Trophoblast cell (in vitro differentiated cells and primary cell): ENCODE measurements around the gene CSRP1.

ENCODE experiments used
- DNase-seq, 2 donors: peaks; one replicate each; pipeline ENCODE4 v3.0.0-alpha.2; 2016
- H2AFZ ChIP-seq: 2 replicates; pipeline ENCODE4 v1.6.1; 2013; ENCODE audit warnings: low read length, moderate library complexity, mild to moderate bottlenecking; ENCODE audit not compliant: insufficient read depth, poor library complexity
- H2AK5ac ChIP-seq: 2 replicates; pipeline ENCODE4 v1.6.1; 2013; ENCODE audit warnings: mild to moderate bottlenecking, low read length
- H2BK120ac ChIP-seq: 2 replicates; pipeline ENCODE4 v1.6.1; 2013; ENCODE audit warnings: low read length, mild to moderate bottlenecking, moderate library complexity; ENCODE audit not compliant: insufficient read depth, poor library complexity
- H2BK12ac ChIP-seq: 2 replicates; pipeline ENCODE4 v1.6.1; 2013; ENCODE audit warnings: mild to moderate bottlenecking, low read length, moderate library complexity
- H2BK5ac ChIP-seq: 2 replicates; pipeline ENCODE4 v1.6.1; 2013; ENCODE audit warnings: low read length, low read depth, moderate library complexity, mild to moderate bottlenecking; ENCODE audit not compliant: poor library complexity
- H3K14ac ChIP-seq: 2 replicates; pipeline ENCODE4 v1.6.1; 2013; ENCODE audit warnings: mild to moderate bottlenecking, low read length
- H3K18ac ChIP-seq: 2 replicates; pipeline ENCODE4 v1.6.1; 2013; ENCODE audit warnings: mild to moderate bottlenecking, low read length
- H3K23ac ChIP-seq: 2 replicates; pipeline ENCODE4 v1.6.1; 2013; ENCODE audit warnings: low read length
- H3K27ac ChIP-seq: 2 replicates; pipeline ENCODE4 v1.5.1; 2013; ENCODE audit warnings: low read depth, mild to moderate bottlenecking, inconsistent platforms, low read length, moderate library complexity
- H3K27me3 ChIP-seq: 2 replicates; pipeline ENCODE4 v1.6.1; 2013; ENCODE audit warnings: inconsistent platforms, mild to moderate bottlenecking, low read length, moderate library complexity; ENCODE audit not compliant: insufficient read depth
- H3K36me3 ChIP-seq, 2 experiments: 1 replicate in 1 of 2; 2 replicates in 1 of 2; pipeline ENCODE4 v1.6.1; 2013; ENCODE audit warnings: low read length in 2 of 2, mild to moderate bottlenecking in 2 of 2, moderate library complexity in 1 of 2; ENCODE audit not compliant: insufficient read depth in 2 of 2, control insufficient read depth in 1 of 2
- H3K4ac ChIP-seq: 2 replicates; pipeline ENCODE4 v1.6.1; 2013; ENCODE audit warnings: low read depth, mild to moderate bottlenecking, low read length, moderate library complexity
- H3K4me1 ChIP-seq, 2 experiments: 1 replicate in 1 of 2; 2 replicates in 1 of 2; pipeline ENCODE4 v1.6.1; 2013; ENCODE audit warnings: low read length in 2 of 2, mild to moderate bottlenecking in 2 of 2, moderate library complexity in 1 of 2; ENCODE audit not compliant: insufficient read depth in 2 of 2, control insufficient read depth in 1 of 2
- H3K4me2 ChIP-seq: 2 replicates; pipeline ENCODE4 v1.6.1; 2013; ENCODE audit warnings: inconsistent platforms, mild to moderate bottlenecking, low read length, moderate library complexity
- H3K4me3 ChIP-seq: 2 replicates; pipeline ENCODE4 v1.5.1; 2013; ENCODE audit warnings: mild to moderate bottlenecking, low read depth, low read length, inconsistent platforms
- H3K79me1 ChIP-seq: one replicate; pipeline ENCODE4 v1.6.1; 2013; ENCODE audit warnings: low read length
- H3K79me2 ChIP-seq: 2 replicates; pipeline ENCODE4 v1.6.1; 2013; ENCODE audit warnings: low read length, mild to moderate bottlenecking; ENCODE audit not compliant: control insufficient read depth, insufficient read depth, poor library complexity
- H3K9ac ChIP-seq: 2 replicates; pipeline ENCODE4 v1.6.1; 2013; ENCODE audit warnings: mild to moderate bottlenecking, low read length
- H3K9me3 ChIP-seq: 2 replicates; pipeline ENCODE4 v1.6.1; 2013; ENCODE audit warnings: low read depth, mild to moderate bottlenecking, control low read depth, inconsistent platforms, low read length; ENCODE audit not compliant: insufficient read depth
- H4K12ac ChIP-seq: 2 replicates; pipeline ENCODE4 v1.6.1; 2013; ENCODE audit warnings: low read depth, mild to moderate bottlenecking, low read length, moderate library complexity
- H4K8ac ChIP-seq: 2 replicates; pipeline ENCODE4 v1.6.1; 2013; ENCODE audit warnings: low read depth, mild to moderate bottlenecking, low read length, moderate library complexity
- H4K91ac ChIP-seq: one replicate; pipeline ENCODE4 v1.6.1; 2013; ENCODE audit warnings: low read depth, mild to moderate bottlenecking, low read length, moderate library complexity
- WGBS: extraction: QIAGEN DNeasy Blood & Tissue Kit; methylation state at CpG from one replicate; pipeline ENCODE4 v1.1.7; 2013; ENCODE audit warnings: missing lambda C conversion rate; ENCODE audit not compliant: insufficient read length, insufficient coverage; ENCODE audit errors: extremely low coverage; 5-methylcytosine and 5-hydroxymethylcytosine counted together

The CSRP1 gene

GRCh38 chr1:201536558-201536957 is 29.6 kb upstream of the CSRP1 start:
- Histone ChIP-seq H2BK5ac (no peak overlapping the region), H3K79me2 (peaks cover 16% of the 10 kb centered on the region), H3K27ac (no peak overlapping the region), H4K91ac (no peak overlapping the region), H3K18ac (no peak overlapping the region), H3K4me1 (peaks cover 24 to 34% of the 10 kb centered on the region in 2 experiments), H2BK120ac (no peak overlapping the region), H3K23ac (no peak overlapping the region), H3K14ac (no peak overlapping the region), H3K4me3 (no peak overlapping the region), H4K12ac (no peak overlapping the region), H3K4ac (no peak overlapping the region), H3K79me1 (peaks cover 37% of the 10 kb centered on the region), H3K27me3 (no peaks in the 10 kb centered on the region), H3K9ac (no peak overlapping the region), H3K36me3 (no peaks in the 10 kb centered on the region), H2AK5ac (no peak overlapping the region), H4K8ac (no peak overlapping the region), H3K9me3 (no peaks in the 10 kb centered on the region), H2AFZ (no peak overlapping the region), H3K4me2 (no peak overlapping the region), H2BK12ac (peak overlapping the region; percentile 55)
- DNase-seq = peak; percentile 74 to 77
- WGBS = 100% methylated on average over 2 of the region's 4 CpGs

- Histone ChIP-seq H4K8ac (no peak overlapping the region), H3K36me3 (no peaks in the 10 kb centered on the region), H3K79me2 (peaks cover 16% of the 10 kb centered on the region), H3K18ac (no peak overlapping the region), H3K4ac (no peak overlapping the region), H3K9me3 (no peaks in the 10 kb centered on the region), H3K4me3 (no peak overlapping the region), H2AFZ (no peak overlapping the region), H4K12ac (no peak overlapping the region), H3K4me1 (peaks cover 21 to 36% of the 10 kb centered on the region in 2 experiments), H3K4me2 (no peak overlapping the region), H4K91ac (peak overlapping the region; percentile 15), H3K79me1 (peaks cover 41% of the 10 kb centered on the region), H2BK12ac (peak overlapping the region; percentile 3), H2BK120ac (no peak overlapping the region), H3K27me3 (no peaks in the 10 kb centered on the region), H3K27ac (no peak overlapping the region), H3K9ac (no peak overlapping the region), H3K14ac (no peak overlapping the region), H2BK5ac (no peak overlapping the region), H2AK5ac (no peak overlapping the region), H3K23ac (no peak overlapping the region)
- no peak for DNase-seq
- no CpG with 5 or more reads among the region's 6 CpGs for WGBS
These were observed 29.0 kb upstream of the CSRP1 start for GRCh38 chr1:201535919-201536245.

- Histone ChIP-seq H2BK12ac (peak overlapping the region; percentile 42), H3K79me1 (peaks cover 38% of the 10 kb centered on the region), H3K36me3 (no peaks in the 10 kb centered on the region), H2AK5ac (no peak overlapping the region), H3K18ac (no peak overlapping the region), H4K12ac (no peak overlapping the region), H3K27ac (no peak overlapping the region), H3K79me2 (peaks cover 15% of the 10 kb centered on the region), H3K4me1 (peaks cover 21 to 36% of the 10 kb centered on the region in 2 experiments), H3K4me2 (no peak overlapping the region), H3K4ac (no peak overlapping the region), H3K4me3 (no peak overlapping the region), H2BK5ac (no peak overlapping the region), H4K91ac (peak overlapping the region; percentile 15), H3K9ac (no peak overlapping the region), H3K23ac (no peak overlapping the region), H3K27me3 (no peaks in the 10 kb centered on the region), H4K8ac (no peak overlapping the region), H2BK120ac (no peak overlapping the region), H3K9me3 (no peaks in the 10 kb centered on the region), H3K14ac (no peak overlapping the region), H2AFZ (no peak overlapping the region)
- no CpG with 5 or more reads among the region's 6 CpGs for WGBS
- DNase-seq = peak in 1 of 2 donors; percentile 30
These were observed 28.4 kb upstream of the CSRP1 start for GRCh38 chr1:201535046-201535918.

GRCh38 chr1:201533836-201534235 is 26.9 kb upstream of the CSRP1 start:
- Histone ChIP-seq H3K4me1 (peaks cover 21 to 36% of the 10 kb centered on the region in 2 experiments), H3K79me1 (peaks cover 26% of the 10 kb centered on the region), H3K9ac (no peak overlapping the region), H2BK120ac (peak overlapping the region; percentile 8), H3K18ac (no peak overlapping the region), H3K23ac (no peak overlapping the region), H4K91ac (peak overlapping the region; percentile 21), H3K27ac (peak overlapping the region; percentile 44), H2BK12ac (peak overlapping the region; percentile 13), H3K4me3 (no peak overlapping the region), H2BK5ac (peak overlapping the region; percentile 15), H3K14ac (no peak overlapping the region), H3K27me3 (no peaks in the 10 kb centered on the region), H3K4ac (no peak overlapping the region), H4K8ac (no peak overlapping the region), H2AK5ac (no peak overlapping the region), H3K79me2 (peaks cover 5% of the 10 kb centered on the region), H2AFZ (no peak overlapping the region), H3K4me2 (peak overlapping the region; percentile 47), H4K12ac (no peak overlapping the region), H3K36me3 (no peaks in the 10 kb centered on the region), H3K9me3 (no peaks in the 10 kb centered on the region)
- no CpG with 5 or more reads among the region's 4 CpGs for WGBS
- no peak for DNase-seq
